Heart right ventricle (tissue), 16 donors: ENCODE measurements around the gene RBBP6. TPM values are rescaled to one million over a fixed set of nuclear protein-coding genes. Genes with fewer than 3 reads are reported as not detected.

Experiments
- ATAC-seq, 8 donors: fragments of 200-7000 bp; cut with Tn5 transposase; one replicate each; pipeline ENCODE4 v1.9.1; 2020; ENCODE audit warnings: mild to moderate bottlenecking in 8 of 8, moderate library complexity in 8 of 8, moderate number of reproducible peaks in 1 of 8
- DNase-seq, 2 donors: peaks; one replicate each; pipeline ENCODE4 v3.0.0-alpha.2; 2020
- H3K27ac ChIP-seq, 10 donors: fragments of 200-600 bp; sonication (generic) in 2 of 10; one replicate each; pipeline versions ENCODE4 v1.5.0 to v1.8.0; 2020 to 2022; ENCODE audit warnings: mild to moderate bottlenecking in 3 of 10
- H3K27me3 ChIP-seq, 7 donors: fragments of 200-600 bp; one replicate each; pipeline ENCODE4 v1.8.0; 2021 to 2022; ENCODE audit warnings: mild to moderate bottlenecking in 2 of 7
- H3K36me3 ChIP-seq, 9 donors: fragments of 200-600 bp; sonication (generic) in 1 of 9; one replicate each; pipeline versions ENCODE4 v1.5.0 to v1.8.0; 2020 to 2022; ENCODE audit warnings: mild to moderate bottlenecking in 2 of 9
- H3K4me1 ChIP-seq, 9 donors: fragments of 200-600 bp; sonication (generic) in 1 of 9; one replicate each; pipeline versions ENCODE4 v1.5.0 to v1.8.0; 2020 to 2022; ENCODE audit warnings: mild to moderate bottlenecking in 4 of 9
- H3K4me3 ChIP-seq, 10 donors: fragments of 200-600 bp; sonication (generic) in 2 of 10; one replicate each; pipeline versions ENCODE4 v1.5.0 to v1.8.0; 2020 to 2022; ENCODE audit warnings: mild to moderate bottlenecking in 7 of 10, moderate library complexity in 2 of 10
- H3K9me3 ChIP-seq, 11 donors: fragments of 200-600 bp in 10 of 11; sonication (generic) in 2 of 11; one replicate each; pipeline versions ENCODE4 v1.5.0 to v1.8.0; 2013 to 2022; ENCODE audit warnings: mild to moderate bottlenecking in 2 of 11, control low read depth in 1 of 11, moderate library complexity in 1 of 11
- WGBS, 2 donors: extraction: QIAGEN DNeasy Blood & Tissue Kit; methylation state at CpG; one replicate each; pipeline ENCODE4 v1.1.7; 2013; ENCODE audit warnings: inconsistent platforms in 1 of 2; 5-methylcytosine and 5-hydroxymethylcytosine counted together
- intact Hi-C, 10 donors: fragments of 100-400 bp; cut with DNase I; formaldehyde crosslinking; loops; one replicate each; pipeline versions ENCODE4 v1.11.1 to v1.14.2; 2022
- polyA plus RNA-seq, 2 donors: library from polyadenylated mRNA; stranded (reverse); fragments of 200-250 nt; gene quantifications; one replicate each; pipeline ENCODE4 v1.2.3, GENCODE V29; 2013
- total RNA-seq, 10 donors: library from RNA; stranded (reverse); fragmentation: NEBNext Ultra II Directional in 3 of 10; extraction: Animal tissue kit (Norgen Biotek cat#: 25700) in 3 of 10; gene quantifications; one replicate each; pipeline versions ENCODE4 v1.2.1 to v1.2.4, GENCODE V29; 2021 to 2023
- TF ChIP-seq, protein P1 (sequence below), 9 donors: fragments of 200-600 bp; sonication (generic) in 2 of 9; IDR thresholded peaks; one replicate each; pipeline versions ENCODE4 v1.5.0 to v1.8.0; 2021 to 2022; ENCODE audit warnings: antibody characterized with exemption in 9 of 9, mild to moderate bottlenecking in 5 of 9, moderate library complexity in 1 of 9
- donor health status: Arrhythmogenic right ventricular cardiomyopathy.
- donor health status: ischemic (EF 13 %, LVEDD 7.1; RV severe dilation, severe dysfunction).
- donor health status: healthy with polysubstance abuse.
- donor health status: DM: no; HTN: yes; CAD: no.
- donor health status: DM: no; HTN: no; CAD: no.
- donor health status: ischemic (EF 25% LVEDD 6.9; RV normal size, moderate dysfunction).
- donor health status: ischemic (EF 25% LVEDD 5.7; RV mildly dilated, moderate dysfunction).
- donor health status: healthy.
- donor health status: DM: yes; HTN: yes; CAD: no.
- donor health status: Ischemic cardiomyopathy.
- donor health status: ischemic (EF 35%, LVEDD 5.7; RV mildly dilated, moderate dysfunction).
- donor health status: nonischemic (EF 11% LVEDD 7.7; RV severe dilation, severe dysfunction).
- donor health status: DM: yes; HTN: yes; CAD: no.
- donor health status: PGD.
- donor health status: ischemic (EF 29% LVEDD 5.4; RV normal size, mild dysfunction).
- donor health status: nonischemic (EF 23%, LVEDD 6.1; RV moderate dilation, normal function).

Gene RBBP6
- total and polyA plus RNA-seq, 12 donors: 18.9 to 50.3 (median 33.1) TPM

DNA sequence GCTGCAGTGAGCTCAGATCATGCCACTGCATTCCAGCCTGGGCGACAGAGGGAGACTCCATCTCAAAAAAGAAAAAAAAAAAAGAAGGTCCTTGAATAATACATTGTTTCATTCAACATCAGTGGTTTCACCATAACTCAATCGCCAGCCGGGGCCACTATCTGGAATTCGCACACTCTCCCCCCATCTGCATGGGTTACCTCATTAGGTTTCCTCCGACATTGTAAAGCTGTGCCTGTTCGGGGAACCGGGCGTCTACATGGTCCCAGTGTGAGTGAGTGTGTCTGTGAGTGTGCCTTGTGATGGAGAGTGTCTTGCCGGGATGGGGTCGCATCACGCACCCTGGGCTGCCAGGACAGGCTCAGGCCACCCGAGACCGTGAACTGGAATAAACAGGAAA lies 16.6 kb upstream of the RBBP6 start:
- H3K4me1 ChIP-seq: peaks cover 0 to 9% (median 0%) of the 10 kb centered on the region in 9 donors
- H3K27me3 ChIP-seq: peaks cover 0 to 5% (median 0%) of the 10 kb centered on the region in 7 donors
- H3K27ac ChIP-seq: no peak overlapping the region
- 89 to 91% methylated on average over 13 of the region's 13 CpGs for WGBS, 2 donors
- no peaks in the 10 kb centered on the region for H3K9me3 ChIP-seq
- H3K4me3 ChIP-seq: no peak overlapping the region
- DNase-seq: no peak
- TF ChIP-seq, protein P1, sequence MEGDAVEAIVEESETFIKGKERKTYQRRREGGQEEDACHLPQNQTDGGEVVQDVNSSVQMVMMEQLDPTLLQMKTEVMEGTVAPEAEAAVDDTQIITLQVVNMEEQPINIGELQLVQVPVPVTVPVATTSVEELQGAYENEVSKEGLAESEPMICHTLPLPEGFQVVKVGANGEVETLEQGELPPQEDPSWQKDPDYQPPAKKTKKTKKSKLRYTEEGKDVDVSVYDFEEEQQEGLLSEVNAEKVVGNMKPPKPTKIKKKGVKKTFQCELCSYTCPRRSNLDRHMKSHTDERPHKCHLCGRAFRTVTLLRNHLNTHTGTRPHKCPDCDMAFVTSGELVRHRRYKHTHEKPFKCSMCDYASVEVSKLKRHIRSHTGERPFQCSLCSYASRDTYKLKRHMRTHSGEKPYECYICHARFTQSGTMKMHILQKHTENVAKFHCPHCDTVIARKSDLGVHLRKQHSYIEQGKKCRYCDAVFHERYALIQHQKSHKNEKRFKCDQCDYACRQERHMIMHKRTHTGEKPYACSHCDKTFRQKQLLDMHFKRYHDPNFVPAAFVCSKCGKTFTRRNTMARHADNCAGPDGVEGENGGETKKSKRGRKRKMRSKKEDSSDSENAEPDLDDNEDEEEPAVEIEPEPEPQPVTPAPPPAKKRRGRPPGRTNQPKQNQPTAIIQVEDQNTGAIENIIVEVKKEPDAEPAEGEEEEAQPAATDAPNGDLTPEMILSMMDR (IDR thresholded peaks at IDR 0.05): no peak
- ATAC-seq: no peak
- intact Hi-C loops: no loop called here
- no peaks in the 10 kb centered on the region for H3K36me3 ChIP-seq

DNA sequence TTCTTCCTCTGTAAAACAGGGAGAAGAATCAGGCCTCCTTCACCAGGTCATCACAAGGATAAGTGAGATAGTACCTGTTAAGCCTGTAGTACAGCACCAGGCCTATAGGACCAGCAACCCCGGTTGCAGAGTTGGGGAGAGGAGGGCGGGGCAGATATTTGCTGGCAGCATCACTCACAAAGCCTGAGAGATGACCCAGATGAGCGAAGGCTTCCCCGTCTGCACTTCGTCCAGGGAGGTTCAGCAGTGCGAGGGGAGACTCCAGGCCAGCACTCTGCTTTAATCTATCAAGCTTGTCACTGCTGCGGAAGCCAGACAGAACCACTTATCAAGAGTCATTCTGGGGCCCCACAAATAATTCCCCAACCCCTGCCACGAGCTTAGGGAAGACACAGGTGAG lies 15.8 kb upstream of the RBBP6 start:
- H3K36me3 ChIP-seq: no peaks in the 10 kb centered on the region
- TF ChIP-seq, protein P1 (IDR thresholded peaks at IDR 0.05): no peak
- intact Hi-C loops: no loop called here
- WGBS, 2 donors: 26 to 37% methylated on average over 8 of the region's 8 CpGs
- no peak for DNase-seq
- H3K4me3 ChIP-seq: no peak overlapping the region
- H3K4me1 ChIP-seq: peaks cover 0 to 9% (median 0%) of the 10 kb centered on the region in 9 donors
- H3K27ac ChIP-seq: no peak overlapping the region
- no peaks in the 10 kb centered on the region for H3K9me3 ChIP-seq
- ATAC-seq: peak in 1 of 8 donors; percentile 20
- H3K27me3 ChIP-seq: peaks cover 0 to 5% (median 0%) of the 10 kb centered on the region in 7 donors

- TF ChIP-seq, protein P1 (IDR thresholded peaks at IDR 0.05): no peak
- intact Hi-C loops: no loop called here
- 81 to 84% methylated on average over 4 of the region's 4 CpGs for WGBS, 2 donors
- H3K9me3 ChIP-seq: no peaks in the 10 kb centered on the region
- H3K27ac ChIP-seq: no peak overlapping the region
- H3K36me3 ChIP-seq: no peaks in the 10 kb centered on the region
- H3K27me3 ChIP-seq: peaks cover 0 to 10% (median 0%) of the 10 kb centered on the region in 7 donors
- DNase-seq: no peak
- H3K4me3 ChIP-seq: no peak overlapping the region
- H3K4me1 ChIP-seq: peaks cover 0 to 9% (median 0%) of the 10 kb centered on the region in 9 donors
- no peak for ATAC-seq
Measured at GRCh38 chr16:24524855-24525677, 14.3 kb upstream of the RBBP6 start.

GRCh38 chr16:24525970-24526559 lies 13.3 kb upstream of the RBBP6 start:
- TF ChIP-seq, protein P1 (IDR thresholded peaks at IDR 0.05): no peak
- DNase-seq: no peak
- Histone ChIP-seq H3K27ac (no peak overlapping the region), H3K36me3 (no peaks in the 10 kb centered on the region), H3K4me3 (no peak overlapping the region), H3K9me3 (no peaks in the 10 kb centered on the region), H3K27me3 (peaks cover 0 to 10% (median 0%) of the 10 kb centered on the region in 7 donors), H3K4me1 (peaks cover 0 to 9% (median 0%) of the 10 kb centered on the region in 9 donors)
- no peak for ATAC-seq
- WGBS, 2 donors: 59 to 68% methylated on average over 7 of the region's 7 CpGs
- intact Hi-C loops: no loop called here
